A549 (cell line): ENCODE data around the gene PIK3CD.

Experiments
- CTCF ChIP-seq: fragments of >200 bp; sonication (Bioruptor Twin); formaldehyde crosslinking; IDR thresholded peaks from 3 replicates; pipeline ENCODE4 v1.5.1; 2016
- TFCP2L1 ChIP-seq: fragments of 250-450 bp; sonication (Bioruptor Pico); IDR thresholded peaks from 2 replicates; pipeline ENCODE4 v1.5.0; 2021; ENCODE audit warnings: mild to moderate bottlenecking
- USF2 ChIP-seq: fragments of 450-650 bp; IDR thresholded peaks from 2 replicates; pipeline ENCODE4 v1.6.1; 2014; ENCODE audit warnings: antibody characterized with exemption

- TF ChIP-seq CTCF (no peak), TFCP2L1 (CRISPR knock-in tag) (no peak), USF2 (no peak)
Measured at GRCh38 chr1:9654051-9654833, 2.7 kb downstream of the PIK3CD start.
